ENCODE results near the gene UBTD2. TPM values are rescaled to one million over a fixed set of nuclear protein-coding genes. Genes with fewer than 3 reads are reported as not detected.

The UBTD2 gene
- total and polyA plus RNA-seq, 2 experiments from 2014 or later, result 17.9 to 46.3 TPM

DNA sequence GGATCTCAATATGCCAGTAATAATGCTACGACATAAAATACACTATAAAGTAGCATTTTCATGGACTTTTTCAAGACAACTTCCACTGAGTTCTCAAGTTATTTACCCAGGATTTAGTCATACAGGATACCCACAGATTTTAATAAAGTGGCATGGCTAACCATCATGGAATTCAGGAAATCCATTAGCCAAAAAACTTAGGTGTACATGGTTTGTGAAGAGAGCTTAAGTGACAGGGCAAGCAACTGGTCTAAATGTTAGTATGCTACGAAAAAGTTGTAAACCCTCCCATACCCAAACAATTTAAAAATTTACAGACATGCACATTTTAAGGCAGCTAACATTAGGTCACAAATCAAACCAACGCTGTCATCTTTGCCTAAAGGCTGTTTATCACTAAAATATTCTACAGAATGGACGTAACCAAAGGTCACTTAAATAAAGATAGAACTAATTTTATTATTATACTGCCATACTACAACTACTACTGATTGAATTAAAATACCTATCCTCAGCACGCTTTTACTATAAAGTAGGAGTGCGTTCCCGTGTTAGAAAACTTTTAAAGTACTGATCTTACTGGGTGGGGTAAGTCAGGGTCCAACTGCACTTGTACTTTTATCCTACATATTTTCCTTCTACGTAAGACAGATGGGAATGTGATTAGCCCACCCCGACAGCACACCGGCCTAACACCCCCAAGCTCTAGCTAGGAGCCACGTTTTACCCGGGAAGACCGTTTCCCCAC lies 1.1 kb downstream of the UBTD2 start:
- peaks cover 46% of the 10 kb centered on the region for H4K20me1 ChIP-seq (replicated peaks; ENCODE audit: insufficient read depth)

GRCh38 chr5:172281346-172281745 lies 2.2 kb downstream of the UBTD2 start:
- Mint-ChIP-seq H3K27me3 (ENCODE audit: insufficient read depth, low read depth, poor library complexity) (peaks cover 19% of the 10 kb centered on the region), H3K36me3 (ENCODE audit: low read depth) (peaks cover 13% of the 10 kb centered on the region; the same call in 2 of the 3 replicates), H3K27ac (0 out of 2 replicates have a peak overlapping the region, but pooled peaks have one; percentile 5), H3K4me1 (peaks cover 31% of the 10 kb centered on the region), H3K4me3 (peak overlapping the region; percentile 98), H3K9me3 (no peaks in the 10 kb centered on the region)
- Histone ChIP-seq H3K27me3 (ENCODE audit: insufficient read depth) (no peaks in the 10 kb centered on the region), H3K4me3 (peak overlapping the region; percentile 95), H3K9me2 (ENCODE audit: insufficient read depth) (no peaks in the 10 kb centered on the region), H4K20me1 (replicated peaks; ENCODE audit: insufficient read depth) (peaks cover 53% of the 10 kb centered on the region), H3K27ac (ENCODE audit: low read depth) (no peak overlapping the region), H3F3A (replicated peaks; ENCODE audit: low read depth) (peaks cover 6% of the 10 kb centered on the region; the same call in 1 of the 2 replicates), H2AFZ (no peak overlapping the region), H3K36me3 (ENCODE audit: insufficient read depth) (no peaks in the 10 kb centered on the region), H3K4me1 (ENCODE audit: insufficient read depth) (peaks cover 33% of the 10 kb centered on the region), H3K79me2 (replicated peaks; ENCODE audit: insufficient read depth) (peaks cover 69% of the 10 kb centered on the region), H3K4me2 (peak overlapping the region; percentile 91)
- no peak for DNase-seq (ENCODE audit: low spot score)
- TF ChIP-seq EZH2 (IDR thresholded peaks at IDR 0.05; ENCODE audit: low read depth, unreplicated experiment) (no peak), STAT1 (IDR thresholded peaks at IDR 0.05; ENCODE audit: unreplicated experiment) (no peak), ZNF331 (CRISPR knock-in tag; IDR thresholded peaks at IDR 0.05; ENCODE audit: low read depth) (no peak), POLR2AphosphoS5 (IDR thresholded peaks at IDR 0.05; ENCODE audit: low read depth) (no peak), NANOG (IDR thresholded peaks at IDR 0.05; ENCODE audit: borderline replicate concordance) (no peak)
- no peak for ATAC-seq

More for the DNA sequence above, 1.1 kb downstream of the UBTD2 start:
- no peak for DNase-seq (ENCODE audit: low spot score)
- Histone ChIP-seq H3F3A (replicated peaks; ENCODE audit: low read depth) (peaks cover 6% of the 10 kb centered on the region; the same call in 1 of the 2 replicates), H3K27ac (ENCODE audit: low read depth) (peak overlapping the region; percentile 96), H3K4me2 (peak overlapping the region; percentile 91), H3K79me2 (replicated peaks; ENCODE audit: insufficient read depth) (peaks cover 58% of the 10 kb centered on the region), H3K9me2 (ENCODE audit: insufficient read depth) (no peaks in the 10 kb centered on the region), H3K4me3 (peak overlapping the region; percentile 95), H3K4me1 (ENCODE audit: insufficient read depth) (peaks cover 31% of the 10 kb centered on the region), H2AFZ (0 out of 2 replicates have a peak overlapping the region, but pooled peaks have one; percentile 21), H3K27me3 (ENCODE audit: insufficient read depth) (no peaks in the 10 kb centered on the region), H3K36me3 (ENCODE audit: insufficient read depth) (no peaks in the 10 kb centered on the region)
- TF ChIP-seq NANOG (IDR thresholded peaks at IDR 0.05; ENCODE audit: borderline replicate concordance) (no peak), ETS1 (IDR thresholded peaks at IDR 0.05) (no peak), ZNF331 (CRISPR knock-in tag; IDR thresholded peaks at IDR 0.05; ENCODE audit: low read depth) (no peak), CREB1 (CRISPR knock-in tag; IDR thresholded peaks at IDR 0.05; ENCODE audit: low read depth) (no peak), CTCF (conservative IDR thresholded peaks at IDR 0.05; ENCODE audit: low read depth in 2 of 2) (no peak)
- Mint-ChIP-seq H3K4me1 (peaks cover 26% of the 10 kb centered on the region), H3K4me3 (peak overlapping the region; percentile 98), H3K9me3 (no peaks in the 10 kb centered on the region), H3K36me3 (ENCODE audit: low read depth) (peaks cover 10% of the 10 kb centered on the region; the same call in 2 of the 3 replicates), H3K27ac (peak overlapping the region; percentile 95), H3K27me3 (ENCODE audit: insufficient read depth, low read depth, poor library complexity) (peaks cover 16% of the 10 kb centered on the region)
- no peak for ATAC-seq

Measured in GM23338 (cell line).